ENCODE data around the gene KNCN.

The KNCN gene

GRCh38 chr1:46526691-46527291 is 24.7 kb downstream of the KNCN start:
- no peaks in the 10 kb centered on the region for H3K9me3 ChIP-seq (replicated peaks; ENCODE audit: insufficient read depth, low read length)
- H3K79me2 ChIP-seq (ENCODE audit: low read length): no peaks in the 10 kb centered on the region
- no peak for TF ChIP-seq CTCF (IDR thresholded peaks at IDR 0.05; ENCODE audit: low read length)
- TF ChIP-seq EZH2phosphoT487 (IDR thresholded peaks at IDR 0.05; ENCODE audit: low read length): no peak
- no peak for TF ChIP-seq EZH2 (optimal IDR thresholded peaks at IDR 0.05; ENCODE audit: low read depth, low read length)
- no peaks in the 10 kb centered on the region for H4K20me1 ChIP-seq (ENCODE audit: insufficient read depth, low read length)
- no peaks in the 10 kb centered on the region for H3K9me2 ChIP-seq (replicated peaks; ENCODE audit: insufficient read depth, low read length)
- no peak overlapping the region for H3K9ac ChIP-seq (ENCODE audit: low read length)
- H2AFZ ChIP-seq (ENCODE audit: low read length): no peak overlapping the region
- H3K27ac ChIP-seq (ENCODE audit: low read length): no peak overlapping the region
- no peak for DNase-seq
- H3K36me3 ChIP-seq (replicated peaks; ENCODE audit: insufficient read depth, low read length): no peaks in the 10 kb centered on the region
- H3K4me2 ChIP-seq (ENCODE audit: low read depth, low read length): no peak overlapping the region
- no peak overlapping the region for H3K4me3 ChIP-seq (ENCODE audit: low read length)
- peaks cover 35% of the 10 kb centered on the region for H3K27me3 ChIP-seq (replicated peaks; ENCODE audit: insufficient read depth, low read length)
- H3F3A ChIP-seq (ENCODE audit: insufficient read depth, low read length): no peaks in the 10 kb centered on the region
- H3K4me1 ChIP-seq (ENCODE audit: low read length): no peaks in the 10 kb centered on the region

GRCh38 chr1:46526013-46526690 is 25.3 kb downstream of the KNCN start:
- TF ChIP-seq EZH2phosphoT487 (IDR thresholded peaks at IDR 0.05; ENCODE audit: low read length) (no peak), EZH2 (optimal IDR thresholded peaks at IDR 0.05; ENCODE audit: low read depth, low read length) (no peak), CTCF (IDR thresholded peaks at IDR 0.05; ENCODE audit: low read length) (no peak)
- Histone ChIP-seq H3K27me3 (replicated peaks; ENCODE audit: insufficient read depth, low read length) (peaks cover 32% of the 10 kb centered on the region), H3K4me1 (ENCODE audit: low read length) (no peaks in the 10 kb centered on the region)

GRCh38 chr1:46525253-46525983 is 26.0 kb downstream of the KNCN start:
- TF ChIP-seq EZH2 (optimal IDR thresholded peaks at IDR 0.05; ENCODE audit: low read depth, low read length) (no peak), EZH2phosphoT487 (IDR thresholded peaks at IDR 0.05; ENCODE audit: low read length) (no peak), CTCF (IDR thresholded peaks at IDR 0.05; ENCODE audit: low read length) (no peak)
- Histone ChIP-seq H3F3A (ENCODE audit: insufficient read depth, low read length) (no peaks in the 10 kb centered on the region), H3K27me3 (replicated peaks; ENCODE audit: insufficient read depth, low read length) (peaks cover 25% of the 10 kb centered on the region), H3K4me2 (ENCODE audit: low read depth, low read length) (no peak overlapping the region), H4K20me1 (ENCODE audit: insufficient read depth, low read length) (no peaks in the 10 kb centered on the region), H3K27ac (ENCODE audit: low read length) (no peak overlapping the region), H3K4me3 (ENCODE audit: low read length) (no peak overlapping the region), H3K9ac (ENCODE audit: low read length) (no peak overlapping the region), H2AFZ (ENCODE audit: low read length) (no peak overlapping the region), H3K9me3 (replicated peaks; ENCODE audit: insufficient read depth, low read length) (no peaks in the 10 kb centered on the region), H3K36me3 (replicated peaks; ENCODE audit: insufficient read depth, low read length) (no peaks in the 10 kb centered on the region), H3K9me2 (replicated peaks; ENCODE audit: insufficient read depth, low read length) (no peaks in the 10 kb centered on the region), H3K4me1 (ENCODE audit: low read length) (no peaks in the 10 kb centered on the region), H3K79me2 (ENCODE audit: low read length) (no peaks in the 10 kb centered on the region)
- DNase-seq: no peak

More at GRCh38 chr1:46526013-46526690, 25.3 kb downstream of the KNCN start:
- Histone ChIP-seq H3K4me3 (ENCODE audit: low read length) (no peak overlapping the region), H3K9ac (ENCODE audit: low read length) (no peak overlapping the region), H3K4me2 (ENCODE audit: low read depth, low read length) (no peak overlapping the region), H3K27ac (ENCODE audit: low read length) (no peak overlapping the region), H3K9me2 (replicated peaks; ENCODE audit: insufficient read depth, low read length) (no peaks in the 10 kb centered on the region), H4K20me1 (ENCODE audit: insufficient read depth, low read length) (no peaks in the 10 kb centered on the region), H3K79me2 (ENCODE audit: low read length) (no peaks in the 10 kb centered on the region), H2AFZ (ENCODE audit: low read length) (no peak overlapping the region), H3K36me3 (replicated peaks; ENCODE audit: insufficient read depth, low read length) (no peaks in the 10 kb centered on the region), H3K9me3 (replicated peaks; ENCODE audit: insufficient read depth, low read length) (no peaks in the 10 kb centered on the region), H3F3A (ENCODE audit: insufficient read depth, low read length) (no peaks in the 10 kb centered on the region)
- no peak for DNase-seq
